ENCODE data around the gene ATP8A1. TPM values are rescaled to one million over a fixed set of nuclear protein-coding genes. Genes with fewer than 3 reads are reported as not detected.

ATP8A1 gene
- total RNA-seq, 2 donors from 2014 or later = 18.6 to 74.0 TPM

- H3K4me1 ChIP-seq (replicated peaks) = no peaks in the 10 kb centered on the region
- intact Hi-C loops (cut with DNase I) = no loop called here
- DNase-seq (ENCODE audit: low spot score) = no peak
- no peaks in the 10 kb centered on the region for H3K36me3 ChIP-seq
- 87% methylated on average over 2 of the region's 2 CpGs for WGBS
- TF ChIP-seq, protein P1, sequence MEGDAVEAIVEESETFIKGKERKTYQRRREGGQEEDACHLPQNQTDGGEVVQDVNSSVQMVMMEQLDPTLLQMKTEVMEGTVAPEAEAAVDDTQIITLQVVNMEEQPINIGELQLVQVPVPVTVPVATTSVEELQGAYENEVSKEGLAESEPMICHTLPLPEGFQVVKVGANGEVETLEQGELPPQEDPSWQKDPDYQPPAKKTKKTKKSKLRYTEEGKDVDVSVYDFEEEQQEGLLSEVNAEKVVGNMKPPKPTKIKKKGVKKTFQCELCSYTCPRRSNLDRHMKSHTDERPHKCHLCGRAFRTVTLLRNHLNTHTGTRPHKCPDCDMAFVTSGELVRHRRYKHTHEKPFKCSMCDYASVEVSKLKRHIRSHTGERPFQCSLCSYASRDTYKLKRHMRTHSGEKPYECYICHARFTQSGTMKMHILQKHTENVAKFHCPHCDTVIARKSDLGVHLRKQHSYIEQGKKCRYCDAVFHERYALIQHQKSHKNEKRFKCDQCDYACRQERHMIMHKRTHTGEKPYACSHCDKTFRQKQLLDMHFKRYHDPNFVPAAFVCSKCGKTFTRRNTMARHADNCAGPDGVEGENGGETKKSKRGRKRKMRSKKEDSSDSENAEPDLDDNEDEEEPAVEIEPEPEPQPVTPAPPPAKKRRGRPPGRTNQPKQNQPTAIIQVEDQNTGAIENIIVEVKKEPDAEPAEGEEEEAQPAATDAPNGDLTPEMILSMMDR (IDR thresholded peaks at IDR 0.05) = no peak
- TF ChIP-seq POLR2AphosphoS5 (IDR thresholded peaks at IDR 0.05) (no peak), POLR2A (IDR thresholded peaks at IDR 0.05) (no peak)
- H3K9me3 ChIP-seq = no peaks in the 10 kb centered on the region
- no peaks in the 10 kb centered on the region for H3K27me3 ChIP-seq (replicated peaks; ENCODE audit: insufficient read depth)
- no peak overlapping the region for H3K27ac ChIP-seq
- H3K4me3 ChIP-seq = no peak overlapping the region
Measured at GRCh38 chr4:42543762-42544161, 113.1 kb downstream of the ATP8A1 start.

GRCh38 chr4:42543126-42543525 lies 113.8 kb downstream of the ATP8A1 start:
- Histone ChIP-seq H3K4me1 (replicated peaks) (no peaks in the 10 kb centered on the region), H3K27me3 (replicated peaks; ENCODE audit: insufficient read depth) (no peaks in the 10 kb centered on the region), H3K4me3 (no peak overlapping the region), H3K36me3 (no peaks in the 10 kb centered on the region), H3K27ac (no peak overlapping the region), H3K9me3 (no peaks in the 10 kb centered on the region)
- intact Hi-C loops (cut with DNase I) = no loop called here
- DNase-seq (ENCODE audit: low spot score) = no peak
- WGBS = 74% methylated on average over 1 of the region's 1 CpG
- TF ChIP-seq POLR2A (IDR thresholded peaks at IDR 0.05) (no peak), POLR2AphosphoS5 (IDR thresholded peaks at IDR 0.05) (no peak)
- TF ChIP-seq, protein P1 (IDR thresholded peaks at IDR 0.05) = no peak

DNA sequence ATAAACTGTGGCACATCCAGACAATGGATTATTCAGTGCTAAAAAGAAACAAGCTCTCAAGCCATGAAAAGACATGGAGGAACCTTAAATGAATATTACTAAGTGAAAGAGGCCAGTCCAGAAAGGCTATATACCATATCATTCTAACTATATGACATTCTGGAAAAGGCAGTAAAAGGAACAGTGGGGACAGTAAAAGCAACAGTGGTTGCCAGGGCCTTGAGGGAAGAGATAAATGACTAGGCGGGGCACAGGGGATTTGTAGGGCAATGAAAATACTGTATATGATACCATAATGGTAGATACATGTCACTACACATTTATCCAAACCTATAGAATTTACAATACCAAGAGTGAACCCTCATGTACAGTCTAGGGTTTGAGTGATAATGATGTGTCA lies 115.3 kb downstream of the ATP8A1 start:
- 92% methylated on average over 1 of the region's 1 CpG for whole genome bisulfite sequencing
- Histone ChIP-seq H3K4me1 (replicated peaks) (no peaks in the 10 kb centered on the region), H3K9me3 (no peaks in the 10 kb centered on the region), H3K27me3 (replicated peaks; ENCODE audit: insufficient read depth) (no peaks in the 10 kb centered on the region), H3K36me3 (no peaks in the 10 kb centered on the region), H3K27ac (no peak overlapping the region), H3K4me3 (no peak overlapping the region)
- TF ChIP-seq POLR2AphosphoS5 (IDR thresholded peaks at IDR 0.05) (no peak), POLR2A (IDR thresholded peaks at IDR 0.05) (no peak)
- TF ChIP-seq, protein P1 (IDR thresholded peaks at IDR 0.05) = no peak
- intact Hi-C loops (cut with DNase I) = no loop called here
- DNase-seq (ENCODE audit: low spot score) = no peak

DNA sequence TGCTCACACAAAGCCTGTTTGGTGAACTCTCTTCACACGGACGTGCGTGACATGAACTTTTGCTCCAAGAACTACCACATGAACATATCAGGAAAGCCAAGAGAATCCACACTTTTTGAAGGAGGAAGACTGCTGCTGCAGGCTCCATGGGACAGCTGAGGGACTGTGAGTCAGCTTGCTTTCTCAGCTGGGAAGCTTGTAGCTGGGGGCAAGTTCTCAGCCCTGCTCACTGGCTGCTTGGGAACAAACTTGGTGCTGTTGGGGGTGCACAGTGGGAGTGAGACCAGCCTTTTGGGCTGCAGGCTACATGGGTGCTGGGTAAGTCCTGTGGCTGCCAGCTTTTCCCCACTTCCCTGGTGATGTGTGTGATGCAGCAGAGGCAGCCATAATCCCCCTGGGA lies 123.9 kb downstream of the ATP8A1 start:
- no peaks in the 10 kb centered on the region for H3K4me1 ChIP-seq (replicated peaks)
- TF ChIP-seq, protein P1 (IDR thresholded peaks at IDR 0.05) = no peak
- no peak for TF ChIP-seq POLR2AphosphoS5 (IDR thresholded peaks at IDR 0.05)
- no peak for TF ChIP-seq POLR2A (IDR thresholded peaks at IDR 0.05)
- 91% methylated on average over 3 of the region's 3 CpGs for WGBS
- H3K4me3 ChIP-seq = no peak overlapping the region
- no peak for DNase-seq (ENCODE audit: low spot score)
- H3K36me3 ChIP-seq = no peaks in the 10 kb centered on the region
- H3K27me3 ChIP-seq (replicated peaks; ENCODE audit: insufficient read depth) = no peaks in the 10 kb centered on the region
- H3K27ac ChIP-seq = no peak overlapping the region
- intact Hi-C loops (cut with DNase I) = no loop called here
- no peaks in the 10 kb centered on the region for H3K9me3 ChIP-seq

DNA sequence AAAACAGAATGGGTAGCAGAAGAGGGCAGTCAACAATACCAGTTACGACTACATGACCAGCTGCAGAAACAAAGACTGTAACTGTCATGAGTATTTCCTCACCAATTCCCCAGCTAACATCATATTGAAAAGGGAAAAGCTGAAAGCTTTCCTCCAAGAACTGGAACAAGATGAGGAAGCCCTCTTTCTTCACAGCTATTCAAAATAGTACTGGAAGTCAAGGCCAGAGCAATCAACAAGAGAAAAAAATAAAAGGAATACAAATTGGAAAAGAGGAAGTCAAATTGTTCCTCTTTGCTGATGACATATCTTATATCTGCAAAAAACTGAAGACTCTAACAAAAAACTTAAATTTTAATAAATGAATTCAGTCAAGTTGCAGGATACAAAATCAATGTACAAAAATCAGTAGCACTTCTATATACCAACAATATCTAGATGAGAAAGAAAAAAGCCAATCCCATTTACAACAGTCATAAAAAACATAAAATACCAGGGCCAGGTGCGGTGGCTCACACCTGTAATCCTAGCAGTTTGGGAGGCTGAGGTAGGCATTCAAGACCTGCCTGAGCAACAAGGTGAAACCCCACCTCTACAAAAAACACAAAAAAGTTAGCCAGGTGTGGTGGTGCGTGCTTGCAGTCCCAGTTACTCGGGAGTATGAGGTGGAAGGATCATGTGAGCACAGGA lies 125.4 kb downstream of the ATP8A1 start:
- intact Hi-C loops (cut with DNase I) = no loop called here
- no peak for DNase-seq (ENCODE audit: low spot score)
- Histone ChIP-seq H3K36me3 (no peaks in the 10 kb centered on the region), H3K27me3 (replicated peaks; ENCODE audit: insufficient read depth) (no peaks in the 10 kb centered on the region), H3K4me3 (no peak overlapping the region), H3K9me3 (no peaks in the 10 kb centered on the region), H3K4me1 (replicated peaks) (no peaks in the 10 kb centered on the region), H3K27ac (no peak overlapping the region)
- WGBS = 93% methylated on average over 4 of the region's 4 CpGs
- TF ChIP-seq, protein P1 (IDR thresholded peaks at IDR 0.05) = no peak
- TF ChIP-seq POLR2A (IDR thresholded peaks at IDR 0.05) = no peak

Data from prostate gland (tissue), 2 donors.